Keratinocyte (primary cell): ENCODE results near the gene CST4. TPM values are rescaled to one million over a fixed set of nuclear protein-coding genes. Genes with fewer than 3 reads are reported as not detected.

Experiments used
- DNase-seq: peaks from one replicate; pipeline ENCODE4 v3.0.0-alpha.2; 2011; ENCODE audit warnings: low read depth, missing footprints, low spot score
- FAIRE-seq: peaks from 2 replicates; lab custom pipeline; 2011; peaks lifted over from hg19 to GRCh38; lab: Jason Lieb, UNC
- H2AFZ ChIP-seq: 2 replicates; pipeline ENCODE4 v1.6.0; 2012; ENCODE audit warnings: low read length, control low read depth, inconsistent platforms; ENCODE audit not compliant: control insufficient read depth
- H3K27ac ChIP-seq: 2 replicates; pipeline ENCODE4 v1.5.1; 2011; ENCODE audit warnings: low read length; ENCODE audit not compliant: control insufficient read depth, insufficient read depth
- H3K27me3 ChIP-seq: 3 replicates; pipeline ENCODE4 v1.6.0; 2011; ENCODE audit warnings: low read length; ENCODE audit not compliant: control insufficient read depth, insufficient read depth; ENCODE audit errors: extremely low read depth
- H3K36me3 ChIP-seq, 2 experiments: 2 replicates in 1 of 2; 3 replicates in 1 of 2; pipeline ENCODE4 v1.5.1; 2011; ENCODE audit warnings: low read length in 2 of 2, mild to moderate bottlenecking in 1 of 2; ENCODE audit not compliant: control insufficient read depth in 2 of 2, insufficient read depth in 2 of 2; ENCODE audit errors: extremely low read depth in 1 of 2
- H3K4me1 ChIP-seq: 3 replicates; pipeline ENCODE4 v1.5.1; 2011; ENCODE audit warnings: low read length; ENCODE audit not compliant: control insufficient read depth, insufficient read depth; ENCODE audit errors: extremely low read depth
- H3K4me2 ChIP-seq: 3 replicates; pipeline ENCODE4 v1.6.0; 2011; ENCODE audit warnings: low read depth, low read length; ENCODE audit not compliant: control insufficient read depth, insufficient read depth; ENCODE audit errors: extremely low read depth
- H3K4me3 ChIP-seq, 3 experiments: fragments of 200-600 bp in 1 of 3; sonication (generic) in 1 of 3; 2 replicates in 2 of 3; 3 replicates in 1 of 3; pipeline ENCODE4 v1.5.1; 2011 to 2016; ENCODE audit warnings: low read length in 3 of 3, mild to moderate bottlenecking in 3 of 3, control low read depth in 2 of 3, inconsistent platforms in 1 of 3, low read depth in 1 of 3, mixed read lengths in 1 of 3, mixed run types in 1 of 3, moderate library complexity in 1 of 3; ENCODE audit not compliant: control insufficient read depth in 2 of 3, insufficient read depth in 2 of 3; ENCODE audit errors: extremely low read depth in 1 of 3
- H3K79me2 ChIP-seq: 2 replicates; pipeline ENCODE4 v1.6.0; 2012; ENCODE audit warnings: low read length; ENCODE audit not compliant: control insufficient read depth, insufficient read depth
- H3K9ac ChIP-seq: 3 replicates; pipeline ENCODE4 v1.6.0; 2011; ENCODE audit warnings: low read length; ENCODE audit not compliant: control insufficient read depth, insufficient read depth; ENCODE audit errors: extremely low read depth
- H3K9me1 ChIP-seq: 3 replicates; pipeline ENCODE4 v1.6.0; 2011; ENCODE audit warnings: low read length; ENCODE audit not compliant: control insufficient read depth, insufficient read depth; ENCODE audit errors: extremely low read depth
- H3K9me3 ChIP-seq: 2 replicates; pipeline ENCODE4 v1.5.1; 2012; ENCODE audit warnings: low read depth, low read length; ENCODE audit not compliant: control insufficient read depth
- H4K20me1 ChIP-seq: 3 replicates; pipeline ENCODE4 v1.6.0; 2011; ENCODE audit warnings: low read length; ENCODE audit not compliant: control insufficient read depth, insufficient read depth; ENCODE audit errors: extremely low read depth
- EZH2 ChIP-seq: IDR thresholded peaks from one replicate; pipeline ENCODE4 v1.6.1; 2012; ENCODE audit warnings: inconsistent platforms, mild to moderate bottlenecking, low read length, moderate library complexity
- dilution Hi-C: fragments of 300-500 bp; cut with MboI; formaldehyde crosslinking; loops from one replicate; pipeline ENCODE4 v1.7.0; 2020; ENCODE audit warnings: low sequenced_read_pairs; ENCODE audit not compliant: extremely low pct_ligation_motif_present
- polyA plus RNA-seq, 5 experiments: library from polyadenylated mRNA; depleted of rRNA in 3 of 5; stranded (reverse) in 3 of 5; stranded (forward) in 1 of 5; unstranded in 1 of 5; fragments of >200 nt; gene quantifications; 1 replicate in 1 of 5; 2 replicates in 3 of 5; 3 replicates in 1 of 5; pipeline versions ENCODE4 v1.2.1 to v1.2.3, GENCODE V29; 2011 to 2012; ENCODE audit warnings: missing spikeins in 2 of 5, low read depth in 1 of 5, low replicate concordance in 1 of 5
- TF ChIP-seq, protein P1 (sequence below), 3 experiments: IDR thresholded peaks in 1 of 3; conservative IDR thresholded peaks in 1 of 3; optimal IDR thresholded peaks in 1 of 3; 2 replicates in 2 of 3; 3 replicates in 1 of 3; pipeline versions ENCODE3 to v1.5.1; 2011; ENCODE audit warnings: low read length in 3 of 3, mild to moderate bottlenecking in 3 of 3, moderate library complexity in 2 of 3, control low read depth in 1 of 3, inconsistent platforms in 1 of 3; ENCODE audit not compliant: insufficient read depth in 2 of 3; ENCODE audit errors: extremely low read depth in 1 of 3

CST4 gene
- polyA plus RNA-seq, 1 donor (not counting 4 experiments of a cell fraction or from before 2014, with no cell fraction given), result not detected

DNA sequence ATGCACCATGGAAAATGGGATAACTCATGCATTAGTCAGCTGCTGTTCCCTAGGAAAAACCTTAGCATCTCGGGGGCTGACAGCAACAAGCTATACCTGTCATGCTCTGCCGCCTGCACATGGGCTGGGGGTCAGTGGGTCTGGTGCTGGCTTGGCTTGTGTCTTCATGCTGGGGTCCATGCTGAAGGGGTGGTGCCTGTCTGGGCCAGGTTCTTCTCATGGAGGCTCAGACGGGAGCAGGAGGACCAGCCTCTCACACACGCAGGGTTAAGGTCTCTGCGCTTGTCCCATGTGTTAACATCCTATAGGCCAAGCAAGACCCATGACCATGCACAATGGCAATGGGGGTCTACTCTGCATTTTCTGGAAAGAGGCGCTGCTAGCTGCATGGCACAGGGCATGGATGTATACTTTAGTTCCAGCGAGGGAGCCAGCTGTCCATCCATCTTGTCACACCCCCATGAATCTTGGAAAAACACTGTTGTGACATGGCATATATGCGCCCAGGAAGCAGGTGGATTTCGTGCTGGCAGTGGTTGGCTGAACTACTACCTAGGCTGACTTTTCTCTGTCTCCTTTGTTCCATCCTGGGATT, 26.5 kb downstream of the CST4 start:
- dilution Hi-C loops, result no loop called here

DNA sequence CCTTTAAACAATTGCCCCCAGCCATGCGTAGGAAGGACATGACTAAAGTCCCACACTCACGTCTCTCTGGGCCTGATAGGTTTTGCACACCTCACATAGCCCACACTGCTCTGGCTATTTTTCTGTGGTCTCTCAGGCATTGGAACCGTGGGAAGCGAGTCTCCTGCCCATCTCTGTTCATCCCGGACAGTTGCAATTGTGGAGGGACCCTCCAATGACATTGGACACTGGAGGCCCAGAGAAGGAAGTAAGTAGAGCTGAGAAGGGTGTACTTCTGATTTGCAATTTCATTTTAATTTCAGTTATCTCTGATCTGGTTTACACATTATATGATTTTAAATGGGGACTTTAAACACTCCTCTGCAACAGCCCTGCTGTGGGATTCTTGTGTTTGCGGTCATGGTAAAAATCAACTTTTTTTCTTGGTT, 27.8 kb downstream of the CST4 start:
- Histone ChIP-seq H3K36me3 (no peaks in the 10 kb centered on the region), H3K27ac (no peak overlapping the region), H3K9ac (no peak overlapping the region), H3K4me3 (no peak overlapping the region), H3K9me3 (no peaks in the 10 kb centered on the region), H2AFZ (no peak overlapping the region), H3K4me1 (no peaks in the 10 kb centered on the region), H3K27me3 (no peaks in the 10 kb centered on the region), H3K9me1 (no peaks in the 10 kb centered on the region), H4K20me1 (no peaks in the 10 kb centered on the region), H3K4me2 (no peak overlapping the region), H3K79me2 (no peaks in the 10 kb centered on the region)
- DNase-seq (no peak), FAIRE-seq (no peak)
- no peak for TF ChIP-seq EZH2
- TF ChIP-seq, protein P1, sequence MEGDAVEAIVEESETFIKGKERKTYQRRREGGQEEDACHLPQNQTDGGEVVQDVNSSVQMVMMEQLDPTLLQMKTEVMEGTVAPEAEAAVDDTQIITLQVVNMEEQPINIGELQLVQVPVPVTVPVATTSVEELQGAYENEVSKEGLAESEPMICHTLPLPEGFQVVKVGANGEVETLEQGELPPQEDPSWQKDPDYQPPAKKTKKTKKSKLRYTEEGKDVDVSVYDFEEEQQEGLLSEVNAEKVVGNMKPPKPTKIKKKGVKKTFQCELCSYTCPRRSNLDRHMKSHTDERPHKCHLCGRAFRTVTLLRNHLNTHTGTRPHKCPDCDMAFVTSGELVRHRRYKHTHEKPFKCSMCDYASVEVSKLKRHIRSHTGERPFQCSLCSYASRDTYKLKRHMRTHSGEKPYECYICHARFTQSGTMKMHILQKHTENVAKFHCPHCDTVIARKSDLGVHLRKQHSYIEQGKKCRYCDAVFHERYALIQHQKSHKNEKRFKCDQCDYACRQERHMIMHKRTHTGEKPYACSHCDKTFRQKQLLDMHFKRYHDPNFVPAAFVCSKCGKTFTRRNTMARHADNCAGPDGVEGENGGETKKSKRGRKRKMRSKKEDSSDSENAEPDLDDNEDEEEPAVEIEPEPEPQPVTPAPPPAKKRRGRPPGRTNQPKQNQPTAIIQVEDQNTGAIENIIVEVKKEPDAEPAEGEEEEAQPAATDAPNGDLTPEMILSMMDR (optimal IDR thresholded peaks at IDR 0.05 in 1 of 3, IDR thresholded peaks at IDR 0.05 in 1 of 3, conservative IDR thresholded peaks at IDR 0.05 in 1 of 3; ENCODE audit: extremely low read depth in 1 of 3, insufficient read depth in 2 of 3, low read length in 3 of 3), result no peak
- dilution Hi-C loops, result no loop called here

More for the DNA sequence above, 26.5 kb downstream of the CST4 start:
- no peak overlapping the region for H3K4me2 ChIP-seq
- no peaks in the 10 kb centered on the region for H3K9me1 ChIP-seq
- no peaks in the 10 kb centered on the region for H3K27me3 ChIP-seq
- no peaks in the 10 kb centered on the region for H3K9me3 ChIP-seq
- H3K4me3 ChIP-seq, result no peak overlapping the region
- H3K9ac ChIP-seq, result no peak overlapping the region
- no peak overlapping the region for H3K27ac ChIP-seq
- H3K79me2 ChIP-seq, result no peaks in the 10 kb centered on the region
- no peak overlapping the region for H2AFZ ChIP-seq
- H3K36me3 ChIP-seq, result no peaks in the 10 kb centered on the region
- TF ChIP-seq, protein P1 (optimal IDR thresholded peaks at IDR 0.05 in 1 of 3, IDR thresholded peaks at IDR 0.05 in 1 of 3, conservative IDR thresholded peaks at IDR 0.05 in 1 of 3; ENCODE audit: extremely low read depth in 1 of 3, insufficient read depth in 2 of 3, low read length in 3 of 3), result no peak
- TF ChIP-seq EZH2, result no peak
- DNase-seq (no peak), FAIRE-seq (no peak)
- H3K4me1 ChIP-seq, result no peaks in the 10 kb centered on the region
- no peaks in the 10 kb centered on the region for H4K20me1 ChIP-seq
